ENCODE data around the gene CSNK1G2.

Gene CSNK1G2

GRCh38 chr19:1944916-1945561 lies 4.1 kb downstream of the CSNK1G2 start:
- H3K27ac ChIP-seq, result no peak overlapping the region
- TF ChIP-seq, protein P1, sequence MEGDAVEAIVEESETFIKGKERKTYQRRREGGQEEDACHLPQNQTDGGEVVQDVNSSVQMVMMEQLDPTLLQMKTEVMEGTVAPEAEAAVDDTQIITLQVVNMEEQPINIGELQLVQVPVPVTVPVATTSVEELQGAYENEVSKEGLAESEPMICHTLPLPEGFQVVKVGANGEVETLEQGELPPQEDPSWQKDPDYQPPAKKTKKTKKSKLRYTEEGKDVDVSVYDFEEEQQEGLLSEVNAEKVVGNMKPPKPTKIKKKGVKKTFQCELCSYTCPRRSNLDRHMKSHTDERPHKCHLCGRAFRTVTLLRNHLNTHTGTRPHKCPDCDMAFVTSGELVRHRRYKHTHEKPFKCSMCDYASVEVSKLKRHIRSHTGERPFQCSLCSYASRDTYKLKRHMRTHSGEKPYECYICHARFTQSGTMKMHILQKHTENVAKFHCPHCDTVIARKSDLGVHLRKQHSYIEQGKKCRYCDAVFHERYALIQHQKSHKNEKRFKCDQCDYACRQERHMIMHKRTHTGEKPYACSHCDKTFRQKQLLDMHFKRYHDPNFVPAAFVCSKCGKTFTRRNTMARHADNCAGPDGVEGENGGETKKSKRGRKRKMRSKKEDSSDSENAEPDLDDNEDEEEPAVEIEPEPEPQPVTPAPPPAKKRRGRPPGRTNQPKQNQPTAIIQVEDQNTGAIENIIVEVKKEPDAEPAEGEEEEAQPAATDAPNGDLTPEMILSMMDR (conservative IDR thresholded peaks at IDR 0.05), result no peak

GRCh38 chr19:1945899-1946298 lies 4.9 kb downstream of the CSNK1G2 start:
- TF ChIP-seq, protein P1 (conservative IDR thresholded peaks at IDR 0.05), result peak; percentile 61
- no peak overlapping the region for H3K27ac ChIP-seq

GRCh38 chr19:1947651-1948209 lies 6.8 kb downstream of the CSNK1G2 start:
- TF ChIP-seq, protein P1 (conservative IDR thresholded peaks at IDR 0.05), result no peak
- H3K27ac ChIP-seq, result no peak overlapping the region

DNA sequence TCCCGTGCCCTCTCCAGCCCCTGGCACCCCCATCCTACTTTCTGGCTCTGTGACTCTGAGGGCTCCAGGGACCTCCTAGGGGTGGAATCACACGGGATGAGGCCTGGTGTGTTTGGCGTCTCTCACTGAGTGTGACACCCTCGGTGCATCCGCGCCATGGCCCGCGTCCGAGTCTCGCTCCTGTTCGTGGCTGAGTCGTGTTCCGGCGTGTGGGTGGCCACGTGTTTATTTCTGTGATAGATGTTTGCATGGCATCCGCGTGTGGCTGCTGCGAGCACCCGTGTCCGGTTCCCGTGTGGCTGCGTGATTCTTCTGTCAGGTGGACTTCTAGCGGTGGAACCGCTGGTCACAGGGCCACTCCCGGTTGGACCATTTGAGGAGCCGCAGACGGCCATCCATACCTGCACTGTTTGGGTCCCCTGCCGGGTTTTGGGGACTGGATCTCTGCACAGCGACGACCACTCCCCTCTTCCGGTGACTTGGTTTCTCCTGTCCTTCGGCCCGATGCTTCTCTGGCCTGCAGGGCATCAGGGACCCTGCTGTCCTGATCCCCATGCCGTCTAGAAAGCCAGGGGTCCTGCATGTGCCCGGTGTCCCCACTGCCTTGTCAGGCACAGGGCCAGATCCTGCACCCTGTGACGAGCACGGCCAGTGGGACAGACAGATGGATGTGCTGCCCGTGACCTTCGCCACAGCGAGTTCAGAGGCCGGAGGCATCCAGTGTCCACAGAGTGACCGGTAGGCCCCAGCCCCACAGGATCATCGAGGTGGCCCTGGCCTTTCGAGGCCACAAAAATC lies 8.5 kb downstream of the CSNK1G2 start:
- no peak overlapping the region for H3K27ac ChIP-seq
- TF ChIP-seq, protein P1 (conservative IDR thresholded peaks at IDR 0.05), result no peak

- TF ChIP-seq, protein P1 (conservative IDR thresholded peaks at IDR 0.05), result no peak
- H3K27ac ChIP-seq, result no peak overlapping the region
These were observed 9.7 kb downstream of the CSNK1G2 start for GRCh38 chr19:1950640-1951039.

DNA sequence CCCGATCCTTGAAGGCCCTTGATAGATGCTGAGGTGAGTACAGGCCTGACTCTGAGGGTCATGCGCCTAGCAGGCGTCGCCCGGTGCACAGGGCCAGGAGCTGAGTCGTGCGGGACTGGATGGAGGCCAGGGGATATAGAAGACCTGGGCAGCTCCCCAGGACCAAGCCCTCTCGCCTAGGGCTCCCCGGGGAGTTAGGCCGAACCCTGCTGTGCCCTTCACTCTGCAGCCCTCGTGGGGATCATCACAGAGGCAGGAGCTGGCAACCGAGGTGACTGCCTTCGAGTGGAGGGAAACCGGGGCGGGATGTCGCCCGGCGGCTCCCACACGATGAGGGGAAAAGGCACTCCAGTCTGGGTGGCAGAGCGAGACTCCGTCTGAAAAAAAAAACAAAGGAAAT lies 11.7 kb downstream of the CSNK1G2 start:
- TF ChIP-seq, protein P1 (conservative IDR thresholded peaks at IDR 0.05), result no peak
- H3K27ac ChIP-seq, result no peak overlapping the region

DNA sequence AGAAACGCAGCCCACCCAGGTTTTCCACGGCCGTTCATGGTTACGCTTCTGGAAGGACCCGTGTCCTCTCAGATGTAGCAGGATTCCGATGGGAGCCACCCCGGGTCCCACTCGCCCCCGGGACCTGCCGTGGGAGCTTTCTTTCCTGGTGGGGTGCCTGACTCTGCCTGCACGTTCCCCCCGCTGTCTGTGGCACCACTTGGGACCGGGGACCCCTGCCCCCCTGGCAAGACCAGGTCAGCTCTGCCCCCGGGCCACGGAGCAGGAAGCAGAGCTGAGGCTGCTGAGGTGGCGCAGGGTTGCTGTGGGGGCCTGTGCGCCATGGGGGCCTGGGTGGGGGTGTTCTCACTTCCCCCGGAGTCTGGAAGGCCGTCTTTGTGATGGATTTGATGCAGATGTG lies 12.1 kb downstream of the CSNK1G2 start:
- no peak overlapping the region for H3K27ac ChIP-seq
- TF ChIP-seq, protein P1 (conservative IDR thresholded peaks at IDR 0.05), result no peak
